Umbilical cord (tissue), 2 donors: ENCODE data around the gene SDHC. TPM values are rescaled to one million over a fixed set of nuclear protein-coding genes. Genes with fewer than 3 reads are reported as not detected.
"Not testable (repeated sequence)": the region's sequence is repeated elsewhere in the genome, so short reads cannot be mapped to it uniquely, and the experiment has no call there.

Source experiments
- DNase-seq: peaks from one replicate; pipeline ENCODE4 v3.0.0-alpha.2; 2015; ENCODE audit warnings: low spot score
- total RNA-seq: library from RNA; depleted of rRNA; stranded (reverse); fragments of >200 nt; gene quantifications from one replicate; pipeline ENCODE4 v1.2.3, GENCODE V29; 2014; ENCODE audit warnings: low replicate concordance; ENCODE audit not compliant: insufficient read depth

SDHC gene
- total RNA-seq, 1 donor from 2014 or later = 35.9 TPM

DNA sequence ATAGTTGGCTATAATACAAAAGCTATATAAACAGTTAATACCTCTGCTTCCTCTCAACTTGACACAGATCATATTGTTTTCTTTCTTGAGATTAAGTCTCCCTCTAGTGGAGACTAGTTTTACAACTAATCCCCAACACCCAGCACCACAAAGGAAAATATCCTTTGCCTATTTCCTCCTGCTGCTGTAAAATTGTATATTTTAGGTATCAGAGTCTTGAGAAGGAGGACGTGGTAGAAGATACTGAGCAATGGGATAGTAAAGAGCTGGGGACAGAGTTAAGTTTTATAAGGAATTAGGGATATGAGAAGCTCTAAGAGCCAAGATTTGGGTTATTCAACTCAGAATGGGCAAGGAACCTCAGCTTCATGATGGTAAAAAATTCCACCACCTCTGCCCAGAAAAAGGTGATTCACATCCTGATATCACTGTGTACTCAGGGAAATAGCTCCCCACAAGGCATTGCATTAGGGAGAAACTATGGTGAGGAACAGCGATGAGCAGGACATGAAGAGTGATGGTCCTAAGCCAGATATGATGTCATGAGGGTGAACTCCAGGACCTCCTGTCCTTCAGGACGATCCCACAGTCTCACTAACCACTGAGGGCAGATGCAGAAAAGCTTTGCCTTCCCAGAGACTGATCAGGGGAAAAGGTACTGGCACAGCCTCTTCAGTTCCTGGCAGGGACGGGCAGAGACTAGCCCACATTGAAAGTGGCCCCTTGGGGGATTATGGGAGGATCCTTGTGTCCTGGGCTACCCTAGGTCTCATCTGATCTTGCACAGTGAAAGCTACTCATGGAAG lies 68.2 kb downstream of the SDHC start:
- DNase-seq = peak; percentile 70

GRCh38 chr1:161388639-161389038 lies 74.5 kb downstream of the SDHC start:
- no peak for DNase-seq

GRCh38 chr1:161389158-161389557 lies 75.0 kb downstream of the SDHC start:
- DNase-seq = not testable (repeated sequence)

DNA sequence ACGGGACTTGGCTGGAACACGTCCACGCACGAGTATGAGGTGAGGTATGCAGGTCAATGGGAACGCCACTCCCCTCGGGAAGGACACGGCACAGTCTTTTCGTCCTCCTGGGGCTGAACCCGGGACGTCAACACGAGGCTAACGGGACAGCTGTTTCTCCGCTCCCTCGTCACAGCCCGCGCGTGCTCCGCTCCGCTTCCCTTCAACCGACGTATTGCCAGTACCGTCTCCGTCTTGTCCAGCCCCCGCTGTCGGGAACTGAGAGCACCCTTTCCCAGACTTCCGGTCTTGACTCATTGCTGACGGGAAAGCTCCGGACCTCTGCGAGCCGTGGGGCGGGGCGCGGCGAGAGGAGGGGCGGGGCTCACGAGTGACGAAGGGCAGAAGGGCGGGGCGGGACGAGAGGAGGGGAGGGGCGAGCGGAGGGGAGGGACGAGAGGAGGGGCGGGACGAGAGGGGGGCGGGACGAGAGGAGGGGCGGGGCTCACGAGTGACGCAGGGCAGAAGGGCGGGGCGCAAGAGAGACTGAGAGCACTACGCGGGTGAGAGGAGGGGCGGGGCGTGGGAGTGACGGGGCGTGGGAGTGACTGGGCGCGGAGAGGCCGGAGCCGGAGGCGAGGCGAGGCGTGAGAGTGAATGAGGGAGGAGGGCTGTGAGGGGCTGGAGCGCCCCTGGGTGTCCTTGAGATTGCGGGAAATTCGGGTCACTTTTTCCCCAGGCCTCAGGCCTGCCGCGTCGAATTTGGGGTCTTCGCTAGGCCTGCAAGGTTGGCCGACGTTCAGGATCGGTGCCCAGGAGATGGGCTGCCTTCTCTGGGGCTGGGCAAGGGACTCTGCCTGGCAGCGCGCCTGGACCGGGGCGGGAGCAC lies 75.7 kb downstream of the SDHC start:
- peak; percentile 98 for DNase-seq

DNA sequence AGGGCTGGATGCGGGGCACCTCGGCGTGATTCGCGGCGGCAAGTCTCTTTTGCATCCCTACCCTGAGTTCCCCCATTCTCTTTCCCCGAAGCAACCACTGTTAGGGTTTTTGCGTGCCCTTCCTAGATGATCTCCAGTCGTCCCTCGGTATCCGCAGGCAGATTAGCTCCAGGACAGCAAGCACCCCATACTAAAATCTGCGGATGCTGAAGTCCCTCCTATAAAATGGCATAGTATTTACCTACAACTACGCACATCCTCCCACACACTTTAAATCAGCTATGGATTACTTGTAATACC lies 76.3 kb downstream of the SDHC start:
- DNase-seq = no peak

DNA sequence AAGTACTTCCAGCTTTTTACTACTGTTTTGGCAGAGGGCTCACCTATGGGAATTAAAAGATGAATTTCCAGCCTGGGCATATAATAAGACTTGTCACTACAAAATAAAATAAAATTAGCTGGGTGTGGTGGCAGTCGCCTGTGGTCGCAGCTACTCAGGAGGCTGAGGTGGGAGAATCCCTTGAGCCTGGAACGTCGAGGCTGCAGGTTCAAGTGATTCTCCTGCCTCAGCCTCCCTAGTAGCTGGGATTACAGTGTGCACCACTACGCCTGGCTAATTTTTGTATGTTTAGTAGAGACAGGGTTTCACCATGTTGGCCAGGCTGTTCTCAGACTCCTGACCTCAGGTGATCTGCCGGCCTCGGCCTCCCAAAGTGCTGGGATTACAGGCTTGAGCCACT lies 77.0 kb downstream of the SDHC start:
- DNase-seq = not testable (repeated sequence)

DNA sequence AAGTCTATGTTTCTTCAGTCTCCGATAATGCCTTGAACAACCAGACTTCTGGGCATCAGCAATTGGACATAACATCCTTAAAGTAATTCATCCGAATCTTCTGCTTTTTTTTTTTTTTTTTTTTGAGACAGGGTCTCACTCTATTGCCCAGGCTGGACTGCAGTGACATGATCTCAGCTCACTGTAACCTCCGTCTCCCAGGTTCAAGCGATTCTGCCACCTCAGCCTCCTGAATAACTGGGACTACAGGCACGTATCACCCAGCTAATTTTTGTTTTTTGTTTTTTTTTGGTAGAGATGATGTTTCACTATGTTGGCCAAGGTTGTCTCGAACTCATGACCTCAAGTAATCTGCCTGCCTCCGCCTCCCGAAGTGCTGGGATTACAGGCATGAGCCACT lies 77.4 kb downstream of the SDHC start:
- DNase-seq = no peak

DNA sequence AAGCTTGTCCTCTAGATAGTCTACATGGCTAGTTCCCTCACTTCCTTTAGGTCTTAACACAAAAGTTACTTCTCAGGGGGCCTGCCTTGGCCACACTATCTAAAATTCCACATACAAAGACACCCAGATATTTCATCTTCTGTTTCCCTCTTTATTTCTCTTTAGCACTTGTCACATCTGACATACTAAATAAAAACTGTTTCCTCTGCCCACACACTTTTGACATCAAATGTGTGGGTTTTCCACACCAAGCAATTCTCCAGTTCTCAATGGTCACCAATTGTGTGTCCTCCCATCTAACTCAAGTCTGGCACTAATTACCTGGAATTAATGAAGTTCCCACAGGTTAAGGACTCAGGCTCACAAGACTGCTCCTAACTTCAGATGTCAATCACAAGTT lies 79.0 kb downstream of the SDHC start:
- no peak for DNase-seq

GRCh38 chr1:161397038-161397437 lies 82.9 kb downstream of the SDHC start:
- not testable (repeated sequence) for DNase-seq

GRCh38 chr1:161398900-161399256 lies 84.7 kb downstream of the SDHC start:
- no peak for DNase-seq

GRCh38 chr1:161399257-161399998 lies 85.2 kb downstream of the SDHC start:
- peak; percentile 95 for DNase-seq

DNA sequence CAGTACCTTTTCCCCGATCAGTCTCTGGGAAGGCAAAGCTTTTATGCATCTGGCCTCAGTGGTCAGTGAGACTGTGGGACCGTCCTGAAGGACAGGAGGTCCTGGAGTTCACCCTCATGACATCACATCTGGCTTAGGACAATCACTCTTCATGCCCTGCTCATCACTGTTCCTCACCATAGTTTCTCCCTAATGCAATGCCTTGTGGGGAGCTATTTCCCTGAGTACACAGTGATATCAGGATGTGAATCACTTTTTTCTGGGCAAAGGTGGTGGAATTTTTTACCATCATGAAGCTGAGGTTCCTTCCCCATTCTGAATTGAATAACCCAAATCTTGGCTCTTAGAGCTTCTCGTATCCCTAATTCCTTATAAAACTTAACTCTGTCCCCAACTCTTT lies 88.3 kb downstream of the SDHC start:
- no peak for DNase-seq

- DNase-seq = no peak
Observed at GRCh38 chr1:161404051-161404597, 89.9 kb downstream of the SDHC start.

DNA sequence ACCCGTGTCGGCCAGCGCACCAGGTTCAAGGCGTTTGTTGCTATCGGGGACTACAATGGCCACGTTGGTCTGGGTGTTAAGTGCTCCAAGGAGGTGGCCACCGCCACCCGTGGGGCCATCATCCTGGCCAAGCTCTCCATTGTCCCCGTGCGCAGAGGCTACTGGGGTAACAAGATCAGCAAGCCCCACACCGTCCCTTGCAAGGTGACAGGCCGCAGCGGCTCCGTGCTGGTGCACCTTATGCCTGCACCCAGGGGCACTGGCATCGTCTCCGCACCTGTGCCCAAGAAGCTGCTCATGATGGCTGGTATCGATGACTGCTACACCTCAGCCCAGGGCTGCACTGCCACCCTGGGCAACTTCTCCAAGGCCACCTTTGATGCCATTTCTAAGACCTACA lies 92.4 kb downstream of the SDHC start:
- not testable (repeated sequence) for DNase-seq

DNA sequence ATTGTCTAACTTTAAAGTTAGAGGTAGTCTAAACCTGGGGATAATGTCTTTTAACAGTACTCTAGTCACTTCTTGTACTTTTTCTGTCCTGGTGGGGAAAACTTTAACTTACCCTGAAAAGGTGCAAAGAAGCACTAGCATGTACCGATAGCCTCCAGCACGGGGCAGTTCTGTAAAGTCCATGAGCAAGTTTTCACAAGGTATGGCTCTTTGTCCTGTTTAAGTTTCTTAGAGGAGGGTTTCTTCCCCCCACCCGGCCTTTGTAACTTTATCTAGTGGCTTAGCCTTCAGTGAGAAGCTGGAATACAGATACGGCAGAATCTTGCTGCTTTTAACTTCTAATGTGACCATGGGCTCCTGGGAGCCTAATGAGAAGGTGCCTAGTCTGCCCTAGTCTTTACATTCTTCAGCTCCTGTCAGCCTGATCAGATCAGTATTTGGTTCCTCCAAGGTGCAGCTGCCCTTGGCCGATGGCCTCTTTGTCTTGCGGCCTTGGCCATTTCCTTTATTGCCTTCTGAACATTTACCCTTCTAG lies 93.3 kb downstream of the SDHC start:
- DNase-seq = no peak

- no peak for DNase-seq
Observed at GRCh38 chr1:161408429-161409052, 94.4 kb downstream of the SDHC start.

GRCh38 chr1:161409848-161410635 lies 95.9 kb downstream of the SDHC start:
- not testable (repeated sequence) for DNase-seq

GRCh38 chr1:161410636-161410970 lies 96.4 kb downstream of the SDHC start:
- DNase-seq = not testable (repeated sequence)
